ENCODE results near the gene ANTXR2.

The ANTXR2 gene

GRCh38 chr4:80099671-80100070 lies 26.6 kb upstream of the ANTXR2 start:
- Histone ChIP-seq H3K9me3 (ENCODE audit: control insufficient read depth, insufficient read depth, low read length) (no peaks in the 10 kb centered on the region), H3K9ac (ENCODE audit: low read depth, low read length) (no peak overlapping the region), H3K36me3 (ENCODE audit: insufficient read depth, low read length) (no peaks in the 10 kb centered on the region), H3K4me1 (ENCODE audit: insufficient read depth, low read length) (no peaks in the 10 kb centered on the region)

GRCh38 chr4:80098635-80099034 lies 25.6 kb upstream of the ANTXR2 start:
- no peak overlapping the region for H3K9ac ChIP-seq (ENCODE audit: low read depth, low read length)
- H3K36me3 ChIP-seq (ENCODE audit: insufficient read depth, low read length), result no peaks in the 10 kb centered on the region
- no peaks in the 10 kb centered on the region for H3K4me1 ChIP-seq (ENCODE audit: insufficient read depth, low read length)
- no peaks in the 10 kb centered on the region for H3K9me3 ChIP-seq (ENCODE audit: control insufficient read depth, insufficient read depth, low read length)

GRCh38 chr4:80097400-80098177 lies 24.6 kb upstream of the ANTXR2 start:
- no peak overlapping the region for H3K9ac ChIP-seq (ENCODE audit: low read depth, low read length)
- no peaks in the 10 kb centered on the region for H3K4me1 ChIP-seq (ENCODE audit: insufficient read depth, low read length)
- no peaks in the 10 kb centered on the region for H3K9me3 ChIP-seq (ENCODE audit: control insufficient read depth, insufficient read depth, low read length)
- no peaks in the 10 kb centered on the region for H3K36me3 ChIP-seq (ENCODE audit: insufficient read depth, low read length)

DNA sequence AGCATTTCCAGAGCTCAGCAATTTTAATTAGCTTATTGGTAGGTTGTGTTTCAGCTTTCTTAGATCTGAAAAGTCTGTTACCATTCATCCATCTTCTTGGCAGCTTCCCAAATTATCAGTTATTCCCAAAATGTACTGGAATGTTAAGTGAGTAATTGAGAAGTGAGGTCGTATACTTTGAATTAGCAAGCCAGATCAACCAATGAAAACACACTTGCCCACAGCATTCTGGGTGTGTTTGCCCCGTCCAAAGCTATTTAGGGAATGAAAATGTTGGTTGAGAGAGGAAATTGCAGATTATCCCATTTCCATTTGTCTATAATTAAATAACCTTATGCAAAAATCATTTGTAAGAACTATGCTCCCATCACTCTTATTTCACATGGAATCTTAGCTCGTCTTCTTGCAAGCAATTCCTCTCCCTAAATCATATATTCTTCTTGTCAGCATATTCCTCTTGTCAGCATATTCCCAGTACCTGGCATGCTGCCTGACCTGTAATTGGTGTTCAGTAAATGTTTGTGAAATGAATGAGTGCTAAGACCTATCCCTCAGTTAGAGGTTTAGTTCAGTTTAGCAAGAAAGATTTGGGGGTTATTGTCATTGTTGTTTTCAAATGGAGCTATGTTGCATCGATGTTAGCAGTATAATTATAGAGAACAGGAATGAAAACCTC lies 23.3 kb upstream of the ANTXR2 start:
- H3K9ac ChIP-seq (ENCODE audit: low read depth, low read length), result no peak overlapping the region
- H3K36me3 ChIP-seq (ENCODE audit: insufficient read depth, low read length), result no peaks in the 10 kb centered on the region
- H3K4me1 ChIP-seq (ENCODE audit: insufficient read depth, low read length), result no peaks in the 10 kb centered on the region
- H3K9me3 ChIP-seq (ENCODE audit: control insufficient read depth, insufficient read depth, low read length), result no peaks in the 10 kb centered on the region

- Histone ChIP-seq H3K4me1 (ENCODE audit: insufficient read depth, low read length) (no peaks in the 10 kb centered on the region), H3K9me3 (ENCODE audit: control insufficient read depth, insufficient read depth, low read length) (no peaks in the 10 kb centered on the region; the same call in 1 of the 2 replicates), H3K9ac (ENCODE audit: low read depth, low read length) (no peak overlapping the region), H3K36me3 (ENCODE audit: insufficient read depth, low read length) (no peaks in the 10 kb centered on the region)
These were observed 21.2 kb upstream of the ANTXR2 start for GRCh38 chr4:80094191-80094590.

- H3K9me3 ChIP-seq (ENCODE audit: control insufficient read depth, insufficient read depth, low read length), result no peaks in the 10 kb centered on the region; the same call in 1 of the 2 replicates
- H3K36me3 ChIP-seq (ENCODE audit: insufficient read depth, low read length), result no peaks in the 10 kb centered on the region
- H3K9ac ChIP-seq (ENCODE audit: low read depth, low read length), result no peak overlapping the region
- no peaks in the 10 kb centered on the region for H3K4me1 ChIP-seq (ENCODE audit: insufficient read depth, low read length)
These were observed 20.5 kb upstream of the ANTXR2 start for GRCh38 chr4:80093563-80093962.

DNA sequence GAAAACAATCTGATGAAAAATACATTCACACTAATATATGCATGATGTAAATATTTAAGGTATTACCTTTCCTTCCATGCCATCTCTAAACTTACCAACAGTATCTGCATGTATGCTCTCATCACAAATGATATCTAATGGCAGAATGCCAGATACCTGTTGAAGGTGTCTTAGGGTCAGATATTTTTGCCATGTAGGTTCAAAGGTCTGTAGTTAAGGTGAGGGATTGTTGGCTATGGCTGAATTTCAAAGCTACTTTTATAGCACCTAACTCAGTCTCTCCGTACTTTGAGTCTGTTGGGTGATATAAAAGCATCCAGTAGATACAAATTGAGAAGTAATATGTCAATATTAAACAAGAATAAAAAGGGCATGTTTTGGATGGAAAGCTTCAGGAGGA lies 19.8 kb upstream of the ANTXR2 start:
- Histone ChIP-seq H3K4me1 (ENCODE audit: insufficient read depth, low read length) (no peaks in the 10 kb centered on the region), H3K9ac (ENCODE audit: low read depth, low read length) (no peak overlapping the region), H3K36me3 (ENCODE audit: insufficient read depth, low read length) (no peaks in the 10 kb centered on the region), H3K9me3 (ENCODE audit: control insufficient read depth, insufficient read depth, low read length) (no peaks in the 10 kb centered on the region; the same call in 1 of the 2 replicates)

- H3K36me3 ChIP-seq (ENCODE audit: insufficient read depth, low read length), result no peaks in the 10 kb centered on the region
- H3K4me1 ChIP-seq (ENCODE audit: insufficient read depth, low read length), result no peaks in the 10 kb centered on the region
These were observed 19.1 kb upstream of the ANTXR2 start for GRCh38 chr4:80092088-80092487.

DNA sequence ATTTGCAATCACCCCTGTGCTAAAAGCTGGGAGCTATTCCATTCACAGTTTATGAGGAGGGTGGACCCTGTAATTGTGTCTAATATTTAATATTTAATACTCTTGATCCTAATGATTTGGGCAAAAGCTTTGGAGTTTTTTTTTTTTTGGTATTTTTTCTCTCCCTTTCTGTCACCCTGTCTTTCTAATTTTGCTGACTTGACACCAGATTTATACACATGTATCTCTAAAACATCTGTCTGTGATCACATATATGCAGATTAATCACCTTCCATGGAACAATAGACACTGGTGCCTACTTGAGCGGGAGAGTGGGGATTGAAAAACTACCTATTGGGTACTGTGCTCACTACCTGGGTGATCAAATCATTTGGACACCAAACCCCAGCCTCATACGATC lies 18.7 kb upstream of the ANTXR2 start:
- no peaks in the 10 kb centered on the region for H3K4me1 ChIP-seq (ENCODE audit: insufficient read depth, low read length)

More at GRCh38 chr4:80092088-80092487, 19.1 kb upstream of the ANTXR2 start:
- Histone ChIP-seq H3K9me3 (ENCODE audit: control insufficient read depth, insufficient read depth, low read length) (no peaks in the 10 kb centered on the region; the same call in 1 of the 2 replicates), H3K9ac (ENCODE audit: low read depth, low read length) (no peak overlapping the region)

DNA sequence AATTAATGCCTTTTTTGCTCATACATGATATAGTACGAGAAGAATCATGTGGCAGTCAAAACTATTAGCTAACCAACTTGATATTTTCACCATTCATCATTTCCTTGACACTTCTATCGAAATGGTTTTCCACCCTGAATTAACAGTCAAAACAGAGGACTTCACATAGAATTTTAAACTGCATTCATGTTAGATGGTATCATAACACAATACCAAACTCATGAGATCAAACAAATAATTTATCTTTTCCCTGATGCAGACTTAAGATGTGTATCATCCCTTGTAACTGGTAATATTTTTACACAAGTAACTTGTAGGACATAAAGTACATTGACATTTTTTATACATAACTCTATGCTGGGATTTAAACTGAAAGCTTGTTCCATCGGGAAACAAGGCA lies 18.2 kb upstream of the ANTXR2 start:
- Histone ChIP-seq H3K9me3 (ENCODE audit: control insufficient read depth, insufficient read depth, low read length) (no peaks in the 10 kb centered on the region; the same call in 1 of the 2 replicates), H3K4me1 (ENCODE audit: insufficient read depth, low read length) (no peaks in the 10 kb centered on the region), H3K36me3 (ENCODE audit: insufficient read depth, low read length) (no peaks in the 10 kb centered on the region), H3K9ac (ENCODE audit: low read depth, low read length) (no peak overlapping the region)

More for the DNA sequence above, 18.7 kb upstream of the ANTXR2 start:
- Histone ChIP-seq H3K9me3 (ENCODE audit: control insufficient read depth, insufficient read depth, low read length) (no peaks in the 10 kb centered on the region; the same call in 1 of the 2 replicates), H3K36me3 (ENCODE audit: insufficient read depth, low read length) (no peaks in the 10 kb centered on the region), H3K9ac (ENCODE audit: low read depth, low read length) (no peak overlapping the region)

DNA sequence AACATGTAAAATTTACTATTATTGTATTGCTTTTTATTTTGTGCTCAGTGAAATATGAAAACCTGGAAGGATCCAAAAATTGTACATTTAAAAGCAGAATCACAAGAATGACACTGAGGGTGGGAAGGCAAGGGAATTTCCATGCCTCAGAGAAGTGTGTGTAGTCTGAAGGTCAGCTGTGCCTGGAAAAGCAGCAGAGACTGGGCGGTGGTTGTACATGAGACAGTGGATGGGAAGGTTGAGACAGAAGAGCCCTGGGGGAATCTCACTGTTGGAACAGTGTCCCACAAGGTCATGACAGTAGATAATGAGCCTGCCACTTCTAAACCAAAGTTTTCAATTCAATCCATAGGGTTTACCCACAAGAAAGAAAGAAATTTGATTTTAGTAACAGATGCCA lies 17.1 kb upstream of the ANTXR2 start:
- no peak overlapping the region for H3K9ac ChIP-seq (ENCODE audit: low read depth, low read length)

DNA sequence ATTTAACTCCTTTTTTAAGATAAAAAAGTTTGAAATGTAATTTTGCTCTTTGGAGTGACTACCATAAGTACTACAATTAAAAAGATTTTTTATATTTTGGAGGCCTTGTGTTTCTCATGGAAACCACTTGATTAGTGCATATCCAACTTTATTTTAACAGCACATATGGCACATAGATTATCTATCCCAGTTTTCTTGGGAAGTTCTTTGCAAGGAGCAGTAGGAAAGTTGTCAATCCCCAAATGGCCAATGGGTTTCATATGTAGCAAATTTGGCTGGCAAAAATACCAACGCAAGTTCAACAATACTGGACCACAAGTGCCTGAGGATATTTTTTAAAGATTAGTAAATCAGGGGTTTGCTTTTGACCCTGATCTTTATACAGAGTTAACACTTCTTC lies 15.4 kb upstream of the ANTXR2 start:
- Histone ChIP-seq H3K9me3 (ENCODE audit: control insufficient read depth, insufficient read depth, low read length) (no peaks in the 10 kb centered on the region; the same call in 1 of the 2 replicates), H3K36me3 (ENCODE audit: insufficient read depth, low read length) (no peaks in the 10 kb centered on the region), H3K9ac (ENCODE audit: low read depth, low read length) (no peak overlapping the region), H3K4me1 (ENCODE audit: insufficient read depth, low read length) (no peaks in the 10 kb centered on the region)

More for the DNA sequence above, 17.1 kb upstream of the ANTXR2 start:
- Histone ChIP-seq H3K9me3 (ENCODE audit: control insufficient read depth, insufficient read depth, low read length) (no peaks in the 10 kb centered on the region; the same call in 1 of the 2 replicates), H3K36me3 (ENCODE audit: insufficient read depth, low read length) (no peaks in the 10 kb centered on the region), H3K4me1 (ENCODE audit: insufficient read depth, low read length) (no peaks in the 10 kb centered on the region)

GRCh38 chr4:80086296-80086695 lies 13.3 kb upstream of the ANTXR2 start:
- H3K9ac ChIP-seq (ENCODE audit: low read depth, low read length), result no peak overlapping the region
- no peaks in the 10 kb centered on the region for H3K4me1 ChIP-seq (ENCODE audit: insufficient read depth, low read length)
- no peaks in the 10 kb centered on the region; the same call in 1 of the 2 replicates for H3K9me3 ChIP-seq (ENCODE audit: control insufficient read depth, insufficient read depth, low read length)
- H3K36me3 ChIP-seq (ENCODE audit: insufficient read depth, low read length), result no peaks in the 10 kb centered on the region

GRCh38 chr4:80085081-80085480 lies 12.1 kb upstream of the ANTXR2 start:
- Histone ChIP-seq H3K36me3 (ENCODE audit: insufficient read depth, low read length) (no peaks in the 10 kb centered on the region), H3K4me1 (ENCODE audit: insufficient read depth, low read length) (no peaks in the 10 kb centered on the region), H3K9ac (ENCODE audit: low read depth, low read length) (no peak overlapping the region), H3K9me3 (ENCODE audit: control insufficient read depth, insufficient read depth, low read length) (no peaks in the 10 kb centered on the region)

- H3K4me1 ChIP-seq (ENCODE audit: insufficient read depth, low read length), result no peaks in the 10 kb centered on the region
- no peak overlapping the region for H3K9ac ChIP-seq (ENCODE audit: low read depth, low read length)
- H3K36me3 ChIP-seq (ENCODE audit: insufficient read depth, low read length), result no peaks in the 10 kb centered on the region
- H3K9me3 ChIP-seq (ENCODE audit: control insufficient read depth, insufficient read depth, low read length), result no peaks in the 10 kb centered on the region
These were observed 9.7 kb upstream of the ANTXR2 start for GRCh38 chr4:80082693-80083092.

Data from ES-I3 (cell line).